Esophagus muscularis mucosa (tissue), 4 donors: ENCODE results near the gene ASB5. TPM values are rescaled to one million over a fixed set of nuclear protein-coding genes. Genes with fewer than 3 reads are reported as not detected.

Experiments
- DNase-seq: peaks from one replicate; pipeline ENCODE4 v3.0.0-alpha.2; 2017; ENCODE audit errors: extremely low spot score
- H3K27ac ChIP-seq, 4 donors: fragments of 200-600 bp; sonication (generic); replicated peaks in 1 of 4; 1 replicate in 3 of 4; 2 replicates in 1 of 4; pipeline ENCODE4 v1.5.1; 2016 to 2019; ENCODE audit warnings: mild to moderate bottlenecking in 1 of 4
- H3K27me3 ChIP-seq, 4 donors: fragments of 200-600 bp; sonication (generic); one replicate each; pipeline versions ENCODE4 v1.5.1 to v1.6.0; 2016 to 2019
- H3K36me3 ChIP-seq, 4 donors: fragments of 200-600 bp; sonication (generic); one replicate each; pipeline ENCODE4 v1.5.1; 2016 to 2019
- H3K4me1 ChIP-seq, 4 donors: fragments of 200-600 bp; sonication (generic); one replicate each; pipeline ENCODE4 v1.5.1; 2016 to 2019
- H3K4me3 ChIP-seq, 4 donors: fragments of 200-600 bp; sonication (generic); 1 replicate in 2 of 4; 2 replicates in 2 of 4; pipeline ENCODE4 v1.5.1; 2016 to 2019; ENCODE audit warnings: mild to moderate bottlenecking in 4 of 4, moderate library complexity in 1 of 4
- H3K9me3 ChIP-seq, 4 donors: fragments of 200-600 bp; sonication (generic); 1 replicate in 3 of 4; 2 replicates in 1 of 4; pipeline ENCODE4 v1.5.1; 2016 to 2019
- EP300 ChIP-seq: sonication (generic); formaldehyde crosslinking; IDR thresholded peaks from one replicate; pipeline ENCODE4 v1.6.1; 2017; ENCODE audit warnings: antibody characterized with exemption
- POLR2A ChIP-seq: fragments of 450-650 bp; IDR thresholded peaks from one replicate; pipeline ENCODE4 v1.6.1; 2017; ENCODE audit warnings: antibody characterized with exemption, moderate library complexity, mild to moderate bottlenecking, low read depth
- POLR2AphosphoS5 ChIP-seq, 2 donors: sonication (generic); formaldehyde crosslinking; IDR thresholded peaks; one replicate each; pipeline ENCODE4 v1.6.1; 2017; ENCODE audit warnings: antibody characterized with exemption in 2 of 2
- WGBS: methylation state at CpG from one replicate; pipeline ENCODE4 v1.1.5; 2018; 5-methylcytosine and 5-hydroxymethylcytosine counted together
- intact Hi-C: fragments of 100-400 bp; cut with DNase I; formaldehyde crosslinking; loops from one replicate; pipeline ENCODE4 v1.15.1; 2023
- total RNA-seq, 4 donors: library from RNA; depleted of rRNA; stranded (reverse); fragments of >200 nt; gene quantifications; one replicate each; pipeline versions ENCODE4 v1.1.0 to v1.2.1, GENCODE V29; 2016
- TF ChIP-seq, protein P1 (sequence below), 3 experiments: fragments of 200-600 bp in 2 of 3; fragments of 450-650 bp in 1 of 3; sonication (generic) in 2 of 3; IDR thresholded peaks; one replicate each; pipeline ENCODE4 v1.5.1; 2017 to 2019; ENCODE audit warnings: antibody characterized with exemption in 3 of 3, mild to moderate bottlenecking in 2 of 3, moderate library complexity in 1 of 3

The ASB5 gene
- total RNA-seq, 4 donors from 2014 or later = 13.1 to 37.8 (median 27.0) TPM

DNA sequence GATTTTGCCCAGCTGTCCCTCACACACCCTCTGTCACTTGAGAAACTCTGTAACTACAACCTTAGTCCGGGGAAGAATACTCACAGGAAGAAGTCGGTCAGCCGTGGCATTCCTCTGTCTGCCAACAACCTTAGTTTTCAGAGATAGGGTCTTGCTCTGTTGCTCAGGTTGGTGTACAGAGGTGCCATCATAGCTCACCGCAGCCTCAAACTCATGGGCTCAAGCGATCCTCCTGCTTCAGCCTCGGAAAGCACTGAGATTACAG lies 38.6 kb upstream of the ASB5 start:
- no peak overlapping the region for H3K4me3 ChIP-seq
- H3K36me3 ChIP-seq = no peaks in the 10 kb centered on the region
- no peaks in the 10 kb centered on the region for H3K27me3 ChIP-seq
- H3K4me1 ChIP-seq = no peaks in the 10 kb centered on the region
- H3K9me3 ChIP-seq = no peaks in the 10 kb centered on the region
- WGBS = 81% methylated on average over 6 of the region's 6 CpGs
- TF ChIP-seq POLR2AphosphoS5 (IDR thresholded peaks at IDR 0.05) (no peak), EP300 (no peak), POLR2A (no peak)
- TF ChIP-seq, protein P1, sequence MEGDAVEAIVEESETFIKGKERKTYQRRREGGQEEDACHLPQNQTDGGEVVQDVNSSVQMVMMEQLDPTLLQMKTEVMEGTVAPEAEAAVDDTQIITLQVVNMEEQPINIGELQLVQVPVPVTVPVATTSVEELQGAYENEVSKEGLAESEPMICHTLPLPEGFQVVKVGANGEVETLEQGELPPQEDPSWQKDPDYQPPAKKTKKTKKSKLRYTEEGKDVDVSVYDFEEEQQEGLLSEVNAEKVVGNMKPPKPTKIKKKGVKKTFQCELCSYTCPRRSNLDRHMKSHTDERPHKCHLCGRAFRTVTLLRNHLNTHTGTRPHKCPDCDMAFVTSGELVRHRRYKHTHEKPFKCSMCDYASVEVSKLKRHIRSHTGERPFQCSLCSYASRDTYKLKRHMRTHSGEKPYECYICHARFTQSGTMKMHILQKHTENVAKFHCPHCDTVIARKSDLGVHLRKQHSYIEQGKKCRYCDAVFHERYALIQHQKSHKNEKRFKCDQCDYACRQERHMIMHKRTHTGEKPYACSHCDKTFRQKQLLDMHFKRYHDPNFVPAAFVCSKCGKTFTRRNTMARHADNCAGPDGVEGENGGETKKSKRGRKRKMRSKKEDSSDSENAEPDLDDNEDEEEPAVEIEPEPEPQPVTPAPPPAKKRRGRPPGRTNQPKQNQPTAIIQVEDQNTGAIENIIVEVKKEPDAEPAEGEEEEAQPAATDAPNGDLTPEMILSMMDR (IDR thresholded peaks at IDR 0.05) = no peak
- no peak overlapping the region for H3K27ac ChIP-seq
- intact Hi-C loops = no loop called here
- DNase-seq = no peak

DNA sequence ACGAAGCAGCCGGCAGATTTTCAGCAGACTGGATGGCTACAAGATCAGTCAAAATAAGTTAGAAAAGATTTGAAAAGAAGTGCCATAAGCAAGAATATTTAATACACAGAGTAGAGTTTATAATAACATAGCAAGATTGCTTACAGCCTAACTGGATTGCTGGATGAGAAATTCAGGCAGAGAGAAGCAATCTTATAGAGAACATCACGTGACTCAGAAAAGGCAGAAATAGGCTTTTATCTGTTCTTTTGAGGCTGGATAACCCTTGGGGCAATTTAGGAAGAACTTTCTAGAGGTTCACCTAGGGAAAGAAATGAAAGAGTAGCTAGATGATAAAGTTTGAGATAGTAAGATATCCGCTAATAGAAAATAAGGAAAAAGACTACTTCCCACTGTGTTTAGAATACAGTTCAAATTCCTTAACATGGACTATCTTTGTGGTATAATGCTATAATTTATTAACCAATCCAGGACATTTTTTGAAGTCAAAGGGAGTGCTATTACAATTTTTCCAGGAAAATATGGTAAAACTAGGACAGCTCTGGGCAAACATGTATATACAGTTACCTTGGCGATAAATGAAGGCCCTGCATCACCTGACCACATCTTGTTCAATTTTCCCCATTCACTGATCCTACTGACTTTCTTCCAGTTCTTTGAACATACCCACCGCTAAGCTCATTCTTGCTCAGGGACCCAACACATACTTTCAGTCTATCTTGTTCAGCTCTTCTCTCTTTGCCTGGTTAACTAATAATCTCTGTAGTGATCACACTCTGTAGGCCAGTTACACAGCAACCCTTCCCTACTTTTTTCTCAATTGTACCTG lies 38.0 kb upstream of the ASB5 start:
- no peaks in the 10 kb centered on the region for H3K36me3 ChIP-seq
- no peaks in the 10 kb centered on the region for H3K9me3 ChIP-seq
- H3K27ac ChIP-seq = no peak overlapping the region
- H3K4me3 ChIP-seq = no peak overlapping the region
- intact Hi-C loops = no loop called here
- WGBS = 81% methylated on average over 6 of the region's 6 CpGs
- TF ChIP-seq POLR2AphosphoS5 (IDR thresholded peaks at IDR 0.05) (no peak), EP300 (no peak), POLR2A (no peak)
- TF ChIP-seq, protein P1 (IDR thresholded peaks at IDR 0.05) = no peak
- H3K27me3 ChIP-seq = no peaks in the 10 kb centered on the region
- no peaks in the 10 kb centered on the region for H3K4me1 ChIP-seq
- DNase-seq = no peak

DNA sequence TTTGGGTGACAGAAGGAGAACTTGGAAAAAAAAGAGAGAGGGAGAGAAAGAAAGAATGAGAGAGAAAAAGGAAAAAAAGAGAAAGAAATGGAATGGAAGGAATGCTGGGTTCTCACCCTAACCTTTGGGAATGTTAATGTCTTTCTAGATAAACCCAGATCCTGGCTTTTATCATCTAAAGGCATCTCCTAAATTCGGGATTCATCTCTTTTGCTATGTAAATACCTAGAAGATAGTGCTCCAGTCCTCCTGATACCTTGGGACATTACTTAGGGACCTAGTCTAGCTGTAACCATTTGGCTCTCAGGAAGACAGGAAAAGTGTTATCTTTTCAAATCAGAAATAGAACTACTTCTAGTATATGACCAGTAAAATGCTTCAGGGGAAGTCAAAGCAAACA lies 34.9 kb upstream of the ASB5 start:
- Histone ChIP-seq H3K9me3 (no peaks in the 10 kb centered on the region), H3K4me3 (no peak overlapping the region), H3K27me3 (no peaks in the 10 kb centered on the region), H3K27ac (no peak overlapping the region), H3K36me3 (no peaks in the 10 kb centered on the region), H3K4me1 (no peaks in the 10 kb centered on the region)
- intact Hi-C loops = no loop called here
- 54% methylated on average over 1 of the region's 1 CpG for WGBS
- DNase-seq = no peak
- TF ChIP-seq, protein P1 (IDR thresholded peaks at IDR 0.05) = no peak
- TF ChIP-seq EP300 = no peak
- no peak for TF ChIP-seq POLR2A
- no peak for TF ChIP-seq POLR2AphosphoS5 (IDR thresholded peaks at IDR 0.05)

DNA sequence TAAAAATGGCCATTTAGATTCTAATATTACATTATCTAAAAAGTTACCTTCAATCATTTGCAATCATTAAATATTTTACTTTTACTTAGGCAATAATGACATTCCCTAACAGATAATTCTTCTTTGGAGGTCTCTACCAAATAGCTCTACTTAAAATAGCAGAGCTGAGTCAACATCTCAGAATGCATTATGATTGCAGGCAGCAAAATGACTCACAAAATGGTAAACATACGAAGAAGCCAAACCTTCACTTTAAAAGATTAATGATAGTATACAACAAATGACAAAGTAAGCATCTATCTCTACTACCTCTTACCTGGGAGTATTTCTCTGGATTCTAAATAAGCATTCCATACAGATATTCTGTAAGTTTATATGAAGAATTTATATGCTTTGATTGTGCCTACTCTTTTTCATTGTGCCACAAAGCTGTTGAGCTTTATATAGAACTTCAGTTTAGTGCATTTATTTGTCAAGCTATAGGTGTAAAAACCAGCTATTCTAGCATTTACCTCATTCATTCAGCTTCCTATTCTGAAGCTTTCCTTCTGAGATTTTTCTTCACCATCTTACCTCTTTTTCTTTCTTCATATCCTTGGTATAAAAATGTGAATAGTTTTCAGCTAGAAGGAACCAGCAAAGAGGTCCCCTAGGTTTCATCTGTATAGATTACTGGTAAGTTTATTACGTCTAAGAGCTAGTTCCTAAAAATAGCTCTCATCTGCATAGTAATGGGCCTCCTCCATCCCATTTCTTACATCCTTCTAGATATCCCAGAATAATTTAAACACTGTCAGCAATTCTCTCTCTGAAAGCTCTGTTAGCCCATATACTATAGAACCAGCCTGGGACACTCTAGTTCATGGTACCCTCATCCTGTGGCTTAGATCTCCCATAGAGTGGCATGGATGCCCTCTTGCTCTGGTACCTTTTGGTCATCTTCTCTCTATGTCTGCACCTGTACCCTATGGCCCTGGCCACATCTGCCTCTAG lies 33.6 kb upstream of the ASB5 start:
- no peaks in the 10 kb centered on the region for H3K4me1 ChIP-seq
- WGBS = 43% methylated on average over 2 of the region's 2 CpGs
- no peaks in the 10 kb centered on the region for H3K27me3 ChIP-seq
- no peak overlapping the region for H3K4me3 ChIP-seq
- DNase-seq = no peak
- no peaks in the 10 kb centered on the region for H3K9me3 ChIP-seq
- H3K27ac ChIP-seq = no peak overlapping the region
- no peak for TF ChIP-seq POLR2A
- TF ChIP-seq EP300 = no peak
- TF ChIP-seq, protein P1 (IDR thresholded peaks at IDR 0.05) = no peak
- TF ChIP-seq POLR2AphosphoS5 (IDR thresholded peaks at IDR 0.05) = no peak
- intact Hi-C loops = no loop called here
- H3K36me3 ChIP-seq = no peaks in the 10 kb centered on the region
